ENCODE measurements around the gene IL17B. TPM values are rescaled to one million over a fixed set of nuclear protein-coding genes. Genes with fewer than 3 reads are reported as not detected.

IL17B gene
- total RNA-seq (2021) (not detected in 2 replicates), Bru-seq, nascent RNA (not detected), BruChase-seq, experiment 1, labeled RNA remaining after a 2-hour chase (percentile 10 among the genes with signal in this experiment), BruChase-seq, experiment 2, labeled RNA remaining after a 6-hour chase (not detected)
- long read RNA-seq: 0 reads

GRCh38 chr5:149379177-149379761, at the start of gene IL17B:
TSS of gene IL17B (minus strand) at chr5:149379292. CDS start at chr5:149379225, 67 bp downstream.
- BruUV-seq (replicated peaks): no TSS peak
- Histone ChIP-seq H3K36me3 (ENCODE audit: low read depth) (no peaks in the 10 kb centered on the region), H3K27ac (no peak within 1 kb of the TSS), H4K20me1 (ENCODE audit: insufficient read depth) (no peaks in the 10 kb centered on the region), H3F3A (ENCODE audit: insufficient read depth, low read depth) (no peaks in the 10 kb centered on the region), H3K9me3 (ENCODE audit: insufficient read depth, low read depth) (no peaks in the 10 kb centered on the region), H3K4me2 (no peak within 1 kb of the TSS), H3K27me3 (ENCODE audit: insufficient read depth, low read depth) (no peaks in the 10 kb centered on the region), H3K4me3 (no peak within 1 kb of the TSS), H3K79me2 (ENCODE audit: low read depth) (no peaks in the 10 kb centered on the region), H3K9me2 (ENCODE audit: insufficient read depth) (no peaks in the 10 kb centered on the region), H2AFZ (no peak within 1 kb of the TSS), H3K4me1 (replicated peaks; ENCODE audit: insufficient read depth) (no peaks in the 10 kb centered on the region)
- intact Hi-C loops (cut with micrococcal nuclease; ENCODE audit: unreplicated experiment): no loop called here
- DNase-seq: no peak
- TF ChIP-seq, protein P1, sequence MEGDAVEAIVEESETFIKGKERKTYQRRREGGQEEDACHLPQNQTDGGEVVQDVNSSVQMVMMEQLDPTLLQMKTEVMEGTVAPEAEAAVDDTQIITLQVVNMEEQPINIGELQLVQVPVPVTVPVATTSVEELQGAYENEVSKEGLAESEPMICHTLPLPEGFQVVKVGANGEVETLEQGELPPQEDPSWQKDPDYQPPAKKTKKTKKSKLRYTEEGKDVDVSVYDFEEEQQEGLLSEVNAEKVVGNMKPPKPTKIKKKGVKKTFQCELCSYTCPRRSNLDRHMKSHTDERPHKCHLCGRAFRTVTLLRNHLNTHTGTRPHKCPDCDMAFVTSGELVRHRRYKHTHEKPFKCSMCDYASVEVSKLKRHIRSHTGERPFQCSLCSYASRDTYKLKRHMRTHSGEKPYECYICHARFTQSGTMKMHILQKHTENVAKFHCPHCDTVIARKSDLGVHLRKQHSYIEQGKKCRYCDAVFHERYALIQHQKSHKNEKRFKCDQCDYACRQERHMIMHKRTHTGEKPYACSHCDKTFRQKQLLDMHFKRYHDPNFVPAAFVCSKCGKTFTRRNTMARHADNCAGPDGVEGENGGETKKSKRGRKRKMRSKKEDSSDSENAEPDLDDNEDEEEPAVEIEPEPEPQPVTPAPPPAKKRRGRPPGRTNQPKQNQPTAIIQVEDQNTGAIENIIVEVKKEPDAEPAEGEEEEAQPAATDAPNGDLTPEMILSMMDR (conservative IDR thresholded peaks at IDR 0.05): no peak
- no peak for TF ChIP-seq EZH2 (IDR thresholded peaks at IDR 0.05; ENCODE audit: low read depth)
- ChIA-PET POLR2A (ENCODE audit: unreplicated experiment) (no interaction called here), CTCF (interaction anchor here (0.6 to 0.9 kb wide), 3 partner anchors 7 to 70 kb away, joined by 3 to 7 read pairs (median 3); no protein-coding TSS in a partner anchor)

- no peaks in the 10 kb centered on the region for H3K9me2 ChIP-seq (ENCODE audit: insufficient read depth)
- H3K4me1 ChIP-seq (replicated peaks; ENCODE audit: insufficient read depth): peaks cover 9% of the 10 kb centered on the region; the same call in 1 of the 2 replicates
- H3K36me3 ChIP-seq (ENCODE audit: low read depth): no peaks in the 10 kb centered on the region
- BruUV-seq (replicated peaks): no TSS peak
- no peak overlapping the region for H3K4me3 ChIP-seq
- CTCF ChIA-PET: interaction anchor here (0.6 to 0.9 kb wide), 3 partner anchors 13 to 46 kb away, joined by 3 to 5 read pairs (median 4); no protein-coding TSS in a partner anchor
- POLR2A ChIA-PET (ENCODE audit: unreplicated experiment): no interaction called here
- H4K20me1 ChIP-seq (ENCODE audit: insufficient read depth): no peaks in the 10 kb centered on the region
- no peak overlapping the region for H3K4me2 ChIP-seq
- no peaks in the 10 kb centered on the region for H3K9me3 ChIP-seq (ENCODE audit: insufficient read depth, low read depth)
- H3K27ac ChIP-seq: no peak overlapping the region
- no peak for TF ChIP-seq EZH2 (IDR thresholded peaks at IDR 0.05; ENCODE audit: low read depth)
- TF ChIP-seq, protein P1 (conservative IDR thresholded peaks at IDR 0.05): no peak
- no peaks in the 10 kb centered on the region for H3K27me3 ChIP-seq (ENCODE audit: insufficient read depth, low read depth)
- no peak for DNase-seq
- intact Hi-C loops (cut with micrococcal nuclease; ENCODE audit: unreplicated experiment): loop anchor here (5.0 kb wide), 1 partner anchor 286 kb away; the partner anchor contains the start of gene ABLIM3
- H3F3A ChIP-seq (ENCODE audit: insufficient read depth, low read depth): peaks cover 17% of the 10 kb centered on the region
- H3K79me2 ChIP-seq (ENCODE audit: low read depth): no peaks in the 10 kb centered on the region
- no peak overlapping the region for H2AFZ ChIP-seq
Measured at GRCh38 chr5:149428032-149428431, 48.9 kb upstream of the IL17B start.

GRCh38 chr5:149427374-149427773, 48.3 kb upstream of the IL17B start:
- no peak overlapping the region for H3K4me3 ChIP-seq
- intact Hi-C loops (cut with micrococcal nuclease; ENCODE audit: unreplicated experiment): loop anchor here (5.0 kb wide), 1 partner anchor 285 kb away; the partner anchor contains the start of gene ABLIM3
- H3K9me2 ChIP-seq (ENCODE audit: insufficient read depth): no peaks in the 10 kb centered on the region
- H3K36me3 ChIP-seq (ENCODE audit: low read depth): no peaks in the 10 kb centered on the region
- no peak overlapping the region for H3K4me2 ChIP-seq
- no peaks in the 10 kb centered on the region for H4K20me1 ChIP-seq (ENCODE audit: insufficient read depth)
- ChIA-PET POLR2A (ENCODE audit: unreplicated experiment) (no interaction called here), CTCF (interaction anchor here (0.7 kb wide), 1 partner anchor 14 kb away, joined by 5 read pairs; no protein-coding TSS in a partner anchor)
- H2AFZ ChIP-seq: no peak overlapping the region
- no peaks in the 10 kb centered on the region for H3K79me2 ChIP-seq (ENCODE audit: low read depth)
- BruUV-seq (replicated peaks): no TSS peak
- peaks cover 17% of the 10 kb centered on the region for H3F3A ChIP-seq (ENCODE audit: insufficient read depth, low read depth)
- DNase-seq: peak; percentile 23 to 40
- H3K4me1 ChIP-seq (replicated peaks; ENCODE audit: insufficient read depth): peaks cover 9% of the 10 kb centered on the region; the same call in 1 of the 2 replicates
- TF ChIP-seq, protein P1 (conservative IDR thresholded peaks at IDR 0.05): no peak
- no peak for TF ChIP-seq EZH2 (IDR thresholded peaks at IDR 0.05; ENCODE audit: low read depth)
- H3K27me3 ChIP-seq (ENCODE audit: insufficient read depth, low read depth): no peaks in the 10 kb centered on the region
- H3K9me3 ChIP-seq (ENCODE audit: insufficient read depth, low read depth): no peaks in the 10 kb centered on the region
- no peak overlapping the region for H3K27ac ChIP-seq
